ENCODE data around the gene TNFAIP3.

- TF ChIP-seq POLR2A (IDR thresholded peaks at IDR 0.05) = no peak
- TF ChIP-seq CTCF (IDR thresholded peaks at IDR 0.05) = no peak
- TF ChIP-seq EP300 (IDR thresholded peaks at IDR 0.05) = no peak
These were observed 8.0 kb downstream of the TNFAIP3 start for GRCh38 chr6:137875058-137875520.
